ENCODE measurements around the gene TET3.

Gene TET3

DNA sequence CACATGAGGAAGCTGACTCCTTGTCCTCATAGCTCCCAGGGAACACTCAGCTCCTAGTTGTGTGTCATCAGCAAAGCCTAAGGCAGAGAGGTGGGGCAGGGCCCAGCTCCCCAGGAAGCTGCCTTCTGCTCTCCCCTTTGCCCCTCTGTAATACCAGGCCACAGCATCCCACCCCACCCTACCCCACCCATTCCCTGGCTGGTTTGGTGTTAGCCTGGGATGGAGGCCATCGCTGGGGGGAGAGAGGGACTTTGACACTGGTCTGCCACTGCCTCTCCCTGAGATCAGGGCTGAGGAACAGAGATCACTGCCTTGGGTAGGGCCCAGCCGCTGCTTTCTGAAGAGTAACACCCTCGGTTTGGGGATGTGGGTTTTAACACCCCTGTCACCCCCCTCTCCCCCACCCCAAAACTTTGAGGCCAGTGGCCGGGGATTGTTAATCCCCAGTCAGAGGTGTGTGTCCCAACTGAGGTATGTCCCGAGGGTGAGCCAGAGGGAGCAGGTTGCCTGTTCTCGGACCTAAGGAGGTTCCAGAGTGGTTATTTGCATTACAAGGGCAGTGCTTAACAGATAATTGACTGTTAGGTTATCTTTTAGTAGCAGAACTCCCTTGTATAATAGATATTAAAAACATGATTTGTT lies 41.4 kb downstream of the TET3 start:
- no peak for TF ChIP-seq MYC (IDR thresholded peaks at IDR 0.05; ENCODE audit: low read depth, low read length)
- no peak for TF ChIP-seq POLR2A (IDR thresholded peaks at IDR 0.05; ENCODE audit: extremely low read depth, insufficient read length)
- TF ChIP-seq, protein P1, sequence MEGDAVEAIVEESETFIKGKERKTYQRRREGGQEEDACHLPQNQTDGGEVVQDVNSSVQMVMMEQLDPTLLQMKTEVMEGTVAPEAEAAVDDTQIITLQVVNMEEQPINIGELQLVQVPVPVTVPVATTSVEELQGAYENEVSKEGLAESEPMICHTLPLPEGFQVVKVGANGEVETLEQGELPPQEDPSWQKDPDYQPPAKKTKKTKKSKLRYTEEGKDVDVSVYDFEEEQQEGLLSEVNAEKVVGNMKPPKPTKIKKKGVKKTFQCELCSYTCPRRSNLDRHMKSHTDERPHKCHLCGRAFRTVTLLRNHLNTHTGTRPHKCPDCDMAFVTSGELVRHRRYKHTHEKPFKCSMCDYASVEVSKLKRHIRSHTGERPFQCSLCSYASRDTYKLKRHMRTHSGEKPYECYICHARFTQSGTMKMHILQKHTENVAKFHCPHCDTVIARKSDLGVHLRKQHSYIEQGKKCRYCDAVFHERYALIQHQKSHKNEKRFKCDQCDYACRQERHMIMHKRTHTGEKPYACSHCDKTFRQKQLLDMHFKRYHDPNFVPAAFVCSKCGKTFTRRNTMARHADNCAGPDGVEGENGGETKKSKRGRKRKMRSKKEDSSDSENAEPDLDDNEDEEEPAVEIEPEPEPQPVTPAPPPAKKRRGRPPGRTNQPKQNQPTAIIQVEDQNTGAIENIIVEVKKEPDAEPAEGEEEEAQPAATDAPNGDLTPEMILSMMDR (IDR thresholded peaks at IDR 0.05; ENCODE audit: low read depth, low read length): no peak
- TF ChIP-seq, protein P2, sequence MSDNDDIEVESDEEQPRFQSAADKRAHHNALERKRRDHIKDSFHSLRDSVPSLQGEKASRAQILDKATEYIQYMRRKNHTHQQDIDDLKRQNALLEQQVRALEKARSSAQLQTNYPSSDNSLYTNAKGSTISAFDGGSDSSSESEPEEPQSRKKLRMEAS (IDR thresholded peaks at IDR 0.05; ENCODE audit: low read depth, low read length): no peak
- no peak overlapping the region for H3K4me3 ChIP-seq (ENCODE audit: low read depth, low read length)
- DNase-seq (ENCODE audit: low read depth): no peak

DNA sequence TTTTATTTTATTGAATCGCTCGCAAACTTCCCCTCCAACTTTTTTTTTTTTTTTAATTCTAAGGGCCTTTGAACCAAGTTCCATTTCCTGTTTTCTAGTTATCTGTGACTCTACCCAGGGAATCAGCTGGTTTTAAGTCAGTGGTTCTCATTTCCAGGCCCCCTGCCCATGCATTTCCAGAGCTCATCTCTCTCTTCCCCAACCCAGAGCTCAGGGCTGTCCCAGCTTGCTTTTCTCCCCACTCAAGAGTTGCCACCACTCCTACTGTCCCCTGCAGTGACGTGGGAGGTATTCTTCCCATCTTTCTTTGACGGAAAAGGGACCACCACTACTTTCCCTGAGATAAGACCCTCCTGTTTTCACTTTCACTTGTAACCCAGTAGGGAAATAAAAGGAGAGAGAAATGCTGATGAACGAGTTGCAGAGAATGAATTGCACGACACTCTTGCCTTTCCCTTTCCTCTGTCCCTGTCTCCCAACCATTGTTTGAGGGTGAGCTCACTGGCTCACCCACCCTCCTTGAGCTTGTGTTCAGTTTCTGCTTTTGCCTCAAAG lies 42.1 kb downstream of the TET3 start:
- H3K4me3 ChIP-seq (ENCODE audit: low read depth, low read length): no peak overlapping the region
- no peak for DNase-seq (ENCODE audit: low read depth)
- TF ChIP-seq, protein P1 (IDR thresholded peaks at IDR 0.05; ENCODE audit: low read depth, low read length): no peak
- TF ChIP-seq, protein P2 (IDR thresholded peaks at IDR 0.05; ENCODE audit: low read depth, low read length): no peak
- TF ChIP-seq MYC (IDR thresholded peaks at IDR 0.05; ENCODE audit: low read depth, low read length): no peak
- no peak for TF ChIP-seq POLR2A (IDR thresholded peaks at IDR 0.05; ENCODE audit: extremely low read depth, insufficient read length)

DNA sequence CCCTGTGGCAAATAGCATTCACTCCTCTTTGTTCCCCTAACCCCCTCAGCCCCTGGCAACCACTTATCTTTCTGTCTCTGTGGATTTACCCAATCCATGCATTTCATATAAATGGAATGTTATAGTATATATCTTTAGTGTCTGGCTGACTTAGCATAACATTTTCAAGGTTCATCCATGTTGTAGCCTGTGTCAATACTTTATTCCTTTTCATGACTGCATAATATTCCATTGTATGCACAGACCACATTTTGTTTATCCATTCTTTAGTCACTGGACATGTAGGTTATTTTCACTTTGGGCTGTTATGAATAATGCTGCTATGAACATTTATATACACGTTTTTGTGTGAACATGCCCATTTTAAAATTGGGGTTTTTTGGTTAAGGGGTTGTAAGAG lies 42.8 kb downstream of the TET3 start:
- H3K4me3 ChIP-seq (ENCODE audit: low read depth, low read length): no peak overlapping the region
- TF ChIP-seq POLR2A (IDR thresholded peaks at IDR 0.05; ENCODE audit: extremely low read depth, insufficient read length): no peak
- TF ChIP-seq, protein P1 (IDR thresholded peaks at IDR 0.05; ENCODE audit: low read depth, low read length): no peak
- TF ChIP-seq, protein P2 (IDR thresholded peaks at IDR 0.05; ENCODE audit: low read depth, low read length): no peak
- DNase-seq (ENCODE audit: low read depth): no peak

DNA sequence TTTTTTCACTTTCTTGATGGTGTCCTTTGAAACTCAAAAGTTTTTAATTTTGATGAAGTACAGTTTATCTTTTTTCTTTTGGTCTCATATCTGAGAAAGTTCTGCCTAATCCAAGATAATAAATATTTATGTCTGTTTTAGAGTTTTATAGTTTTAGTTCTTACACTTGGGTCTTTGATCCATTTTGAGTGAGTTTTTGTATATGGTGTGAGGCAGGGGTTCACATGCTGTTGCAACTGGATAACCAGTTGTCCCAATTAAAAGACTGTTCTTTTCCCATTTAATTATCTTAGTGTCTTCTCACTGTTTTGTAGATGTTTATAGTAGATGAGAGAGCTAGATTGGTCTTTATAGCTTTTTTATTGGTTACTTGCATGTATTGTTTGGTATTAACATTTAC lies 43.6 kb downstream of the TET3 start:
- no peak overlapping the region for H3K4me3 ChIP-seq (ENCODE audit: low read depth, low read length)
- TF ChIP-seq, protein P2 (IDR thresholded peaks at IDR 0.05; ENCODE audit: low read depth, low read length): no peak
- no peak for TF ChIP-seq POLR2A (IDR thresholded peaks at IDR 0.05; ENCODE audit: extremely low read depth, insufficient read length)
- no peak for TF ChIP-seq MYC (IDR thresholded peaks at IDR 0.05; ENCODE audit: low read depth, low read length)
- TF ChIP-seq, protein P1 (IDR thresholded peaks at IDR 0.05; ENCODE audit: low read depth, low read length): no peak
- DNase-seq (ENCODE audit: low read depth): no peak

DNA sequence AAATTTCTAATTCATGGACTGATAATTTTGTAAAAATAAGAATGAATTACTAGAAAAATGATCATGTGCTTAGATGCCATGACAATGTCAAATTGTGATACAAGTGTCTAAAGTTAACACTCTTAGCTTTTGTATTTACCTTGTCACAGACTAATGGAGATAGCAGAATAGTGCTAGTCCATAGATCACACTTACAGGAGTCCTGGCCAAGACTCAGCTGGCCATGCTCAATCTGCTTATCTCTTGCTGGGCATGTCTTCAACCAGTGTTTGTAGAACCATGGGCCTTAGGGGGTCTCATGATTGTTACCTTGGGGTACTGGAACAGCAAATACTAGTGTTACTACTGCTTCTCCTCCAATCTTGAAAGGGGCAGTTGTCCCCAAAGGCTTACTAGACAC lies 44.0 kb downstream of the TET3 start:
- no peak overlapping the region for H3K4me3 ChIP-seq (ENCODE audit: low read depth, low read length)
- TF ChIP-seq POLR2A (IDR thresholded peaks at IDR 0.05; ENCODE audit: extremely low read depth, insufficient read length) (no peak), MYC (IDR thresholded peaks at IDR 0.05; ENCODE audit: low read depth, low read length) (no peak)
- TF ChIP-seq, protein P1 (IDR thresholded peaks at IDR 0.05; ENCODE audit: low read depth, low read length): no peak
- TF ChIP-seq, protein P2 (IDR thresholded peaks at IDR 0.05; ENCODE audit: low read depth, low read length): no peak
- DNase-seq (ENCODE audit: low read depth): no peak

Measured in NB4 (cell line).